Endodermal cell (in vitro differentiated cells): ENCODE results near the gene CABP4. TPM values are rescaled to one million over a fixed set of nuclear protein-coding genes. Genes with fewer than 3 reads are reported as not detected.
"Not testable (repeated sequence)": the region's sequence is repeated elsewhere in the genome, so short reads cannot be mapped to it uniquely, and the experiment has no call there.

Source experiments
- DNase-seq: peaks from one replicate; pipeline ENCODE4 v3.0.0-alpha.2; 2017
- H3K27ac ChIP-seq: 2 replicates; pipeline ENCODE4 v1.5.1; 2013; ENCODE audit warnings: mild to moderate bottlenecking, low read depth, low read length, moderate library complexity
- H3K27me3 ChIP-seq: 2 replicates; pipeline ENCODE4 v1.6.1; 2013; ENCODE audit warnings: mild to moderate bottlenecking, low read length, moderate library complexity; ENCODE audit not compliant: insufficient read depth, control insufficient read depth, poor library complexity, severe bottlenecking
- H3K36me3 ChIP-seq: 2 replicates; pipeline ENCODE4 v1.7.0; 2013; ENCODE audit warnings: mild to moderate bottlenecking, low read length, moderate library complexity; ENCODE audit not compliant: control insufficient read depth, insufficient read depth
- H3K4me1 ChIP-seq: one replicate; pipeline ENCODE4 v1.7.0; 2013; ENCODE audit warnings: low read length; ENCODE audit not compliant: control insufficient read depth, insufficient read depth
- H3K4me3 ChIP-seq: 2 replicates; pipeline ENCODE4 v1.5.1; 2013; ENCODE audit warnings: mild to moderate bottlenecking, low read length, moderate library complexity
- H3K9ac ChIP-seq: 2 replicates; pipeline ENCODE4 v1.6.1; 2013; ENCODE audit warnings: mild to moderate bottlenecking, low read length, moderate library complexity; ENCODE audit not compliant: poor library complexity, severe bottlenecking; ENCODE audit errors: extremely low read depth
- H3K9me3 ChIP-seq: 2 replicates; pipeline ENCODE4 v1.6.1; 2013; ENCODE audit warnings: mild to moderate bottlenecking, low read length, moderate library complexity; ENCODE audit not compliant: control insufficient read depth
- H3K27ac Mint-ChIP-seq: 2 replicates; pipeline ENCODE4 v1.8.0; 2020; ENCODE audit warnings: mixed read lengths
- H3K27me3 Mint-ChIP-seq: 2 replicates; pipeline ENCODE4 v1.8.0; 2021; ENCODE audit warnings: mild to moderate bottlenecking, mixed read lengths; ENCODE audit not compliant: insufficient read depth
- H3K36me3 Mint-ChIP-seq: 2 replicates; pipeline ENCODE4 v1.8.0; 2020; ENCODE audit warnings: low read depth, mixed read lengths
- H3K4me1 Mint-ChIP-seq: 2 replicates; pipeline ENCODE4 v1.8.0; 2020; ENCODE audit warnings: mixed read lengths
- H3K4me3 Mint-ChIP-seq: 2 replicates; pipeline ENCODE4 v1.8.0; 2020; ENCODE audit warnings: mild to moderate bottlenecking, moderate library complexity, mixed read lengths
- H3K9me3 Mint-ChIP-seq: 2 replicates; pipeline ENCODE4 v1.8.0; 2020; ENCODE audit warnings: mild to moderate bottlenecking, mixed read lengths
- WGBS, 2 experiments: methylation state at CpG; one replicate each; pipeline versions ENCODE4 v1.1.5 to v1.1.7; 2013; ENCODE audit warnings: missing lambda C conversion rate in 2 of 2, mixed read lengths in 1 of 2; ENCODE audit not compliant: insufficient coverage in 1 of 2, insufficient read length in 1 of 2; 5-methylcytosine and 5-hydroxymethylcytosine counted together
- total RNA-seq, 2 donors: library from RNA; stranded (reverse); fragmentation: NEBNext Ultra II Directional in 1 of 2; extraction: Animal tissue kit (Norgen Biotek cat#: 25700) in 1 of 2; gene quantifications; 2 replicates in 1 of 2; 3 replicates in 1 of 2; pipeline ENCODE4 v1.2.1, GENCODE V29; 2021
- TF ChIP-seq, protein P1 (sequence below): fragments of 200-600 bp; sonication (generic); conservative IDR thresholded peaks from 2 replicates; pipeline ENCODE4 v1.5.0; 2021; ENCODE audit warnings: antibody characterized with exemption, mild to moderate bottlenecking

CABP4 gene
- total RNA-seq, 2 donors from 2014 or later: not detected

DNA sequence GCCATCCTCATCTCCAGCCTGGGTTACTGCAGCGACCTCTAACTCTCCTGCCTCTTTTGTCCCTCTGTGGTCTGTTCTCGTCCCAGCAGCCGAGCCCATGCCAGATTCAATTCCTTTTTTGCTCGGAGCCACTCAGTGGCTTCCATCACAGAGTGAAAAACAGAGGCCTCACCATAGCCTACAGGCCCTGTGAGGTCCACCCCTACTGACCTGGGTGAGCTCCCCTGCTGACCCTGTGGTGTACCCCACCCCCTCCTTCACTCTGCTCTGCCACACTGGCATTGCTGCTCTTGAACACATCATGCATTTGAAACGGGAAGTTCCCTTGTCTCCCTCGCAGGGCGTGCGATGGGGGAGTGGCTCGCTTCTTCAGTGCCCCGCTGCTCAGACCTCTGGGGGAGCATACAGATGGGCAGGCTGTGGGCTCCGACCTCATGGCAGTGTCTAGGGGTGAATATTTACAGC, 29.7 kb downstream of the CABP4 start:
- Mint-ChIP-seq H3K4me3 (no peak overlapping the region), H3K4me1 (peaks cover 3% of the 10 kb centered on the region), H3K36me3 (peaks cover 14% of the 10 kb centered on the region), H3K27me3 (peaks cover 21% of the 10 kb centered on the region), H3K27ac (no peak overlapping the region), H3K9me3 (peaks cover 3% of the 10 kb centered on the region)
- peak; percentile 37 for DNase-seq
- no peaks in the 10 kb centered on the region for H3K9me3 ChIP-seq
- no peak overlapping the region for H3K4me3 ChIP-seq
- TF ChIP-seq, protein P1, sequence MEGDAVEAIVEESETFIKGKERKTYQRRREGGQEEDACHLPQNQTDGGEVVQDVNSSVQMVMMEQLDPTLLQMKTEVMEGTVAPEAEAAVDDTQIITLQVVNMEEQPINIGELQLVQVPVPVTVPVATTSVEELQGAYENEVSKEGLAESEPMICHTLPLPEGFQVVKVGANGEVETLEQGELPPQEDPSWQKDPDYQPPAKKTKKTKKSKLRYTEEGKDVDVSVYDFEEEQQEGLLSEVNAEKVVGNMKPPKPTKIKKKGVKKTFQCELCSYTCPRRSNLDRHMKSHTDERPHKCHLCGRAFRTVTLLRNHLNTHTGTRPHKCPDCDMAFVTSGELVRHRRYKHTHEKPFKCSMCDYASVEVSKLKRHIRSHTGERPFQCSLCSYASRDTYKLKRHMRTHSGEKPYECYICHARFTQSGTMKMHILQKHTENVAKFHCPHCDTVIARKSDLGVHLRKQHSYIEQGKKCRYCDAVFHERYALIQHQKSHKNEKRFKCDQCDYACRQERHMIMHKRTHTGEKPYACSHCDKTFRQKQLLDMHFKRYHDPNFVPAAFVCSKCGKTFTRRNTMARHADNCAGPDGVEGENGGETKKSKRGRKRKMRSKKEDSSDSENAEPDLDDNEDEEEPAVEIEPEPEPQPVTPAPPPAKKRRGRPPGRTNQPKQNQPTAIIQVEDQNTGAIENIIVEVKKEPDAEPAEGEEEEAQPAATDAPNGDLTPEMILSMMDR: no peak
- H3K27ac ChIP-seq: no peak overlapping the region
- H3K9ac ChIP-seq: no peak overlapping the region
- H3K36me3 ChIP-seq: no peaks in the 10 kb centered on the region
- no peaks in the 10 kb centered on the region for H3K4me1 ChIP-seq
- 93 to 94% methylated on average over 4 to 11 of the region's 11 CpGs for WGBS, 2 experiments
- H3K27me3 ChIP-seq: no peaks in the 10 kb centered on the region

DNA sequence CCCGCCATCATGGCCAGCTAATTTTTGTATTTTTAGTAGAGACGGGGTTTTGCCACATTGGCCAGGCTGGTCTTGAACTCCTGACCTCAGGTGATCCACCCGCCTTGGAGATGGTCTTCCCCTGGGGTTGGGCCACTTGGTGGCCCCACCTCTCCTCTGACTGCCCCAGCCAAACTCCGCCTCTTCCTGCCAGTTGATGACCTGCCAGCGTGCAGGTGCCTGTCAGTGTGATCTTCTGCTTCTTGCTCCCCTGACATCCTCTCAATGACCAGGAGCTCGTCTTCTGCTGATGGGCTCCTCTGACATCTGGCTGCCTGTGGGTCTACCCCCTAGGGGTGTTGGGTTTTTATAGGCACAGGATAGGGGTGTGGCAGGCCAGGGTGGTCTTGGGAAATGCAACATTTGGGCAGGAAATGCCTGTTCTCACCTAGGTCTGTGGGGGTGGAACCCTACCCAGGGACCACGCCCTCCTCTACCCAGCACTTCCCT, 30.8 kb downstream of the CABP4 start:
- peaks cover 19% of the 10 kb centered on the region for H3K27me3 Mint-ChIP-seq
- not testable (repeated sequence) for H3K27me3 ChIP-seq, H3K9ac ChIP-seq, H3K36me3 ChIP-seq, H3K4me3 Mint-ChIP-seq, H3K4me1 Mint-ChIP-seq, H3K27ac ChIP-seq, H3K9me3 ChIP-seq, H3K27ac Mint-ChIP-seq, H3K9me3 Mint-ChIP-seq, H3K4me1 ChIP-seq, H3K4me3 ChIP-seq
- H3K36me3 Mint-ChIP-seq: peaks cover 18% of the 10 kb centered on the region
- 93 to 95% methylated on average over 6 to 7 of the region's 7 CpGs for WGBS, 2 experiments
- peak; percentile 76 for DNase-seq

DNA sequence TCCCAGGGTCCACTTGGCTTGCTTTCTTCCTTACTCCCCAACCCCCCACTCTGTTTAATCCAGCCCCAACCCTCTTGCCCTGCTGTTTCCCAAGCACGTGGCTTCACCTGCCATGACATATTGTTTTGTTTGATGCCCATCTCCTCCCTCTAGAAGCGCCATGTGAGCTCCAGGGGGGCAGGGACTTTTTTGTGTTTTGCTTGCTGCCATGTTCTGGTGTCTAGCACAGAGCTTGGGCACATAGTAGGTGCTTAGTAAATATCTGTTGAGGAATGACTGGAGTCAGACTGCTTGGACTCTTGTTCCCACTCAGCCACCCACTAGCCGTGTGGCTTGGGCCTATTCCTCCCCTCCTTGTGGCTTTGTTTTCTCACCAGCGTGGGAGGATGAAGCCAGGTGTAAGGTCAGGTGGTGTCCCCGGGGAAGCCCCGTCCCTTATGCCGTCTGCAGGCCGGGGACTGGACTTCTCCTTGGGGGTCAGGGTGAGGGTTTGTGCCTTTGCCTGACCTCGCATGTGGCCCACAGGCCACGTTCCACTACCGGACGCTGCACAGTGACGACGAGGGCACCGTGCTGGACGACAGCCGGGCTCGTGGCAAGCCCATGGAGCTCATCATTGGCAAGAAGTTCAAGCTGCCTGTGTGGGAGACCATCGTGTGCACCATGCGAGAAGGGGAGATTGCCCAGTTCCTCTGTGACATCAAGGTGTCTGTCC, 31.5 kb downstream of the CABP4 start:
- DNase-seq: no peak
- Mint-ChIP-seq H3K27me3 (peaks cover 19% of the 10 kb centered on the region), H3K36me3 (peaks cover 21% of the 10 kb centered on the region), H3K4me3 (no peak overlapping the region), H3K27ac (no peak overlapping the region), H3K4me1 (peaks cover 3% of the 10 kb centered on the region), H3K9me3 (peaks cover 3% of the 10 kb centered on the region)
- no peak overlapping the region for H3K9ac ChIP-seq
- no peaks in the 10 kb centered on the region for H3K9me3 ChIP-seq
- no peak overlapping the region for H3K27ac ChIP-seq
- no peaks in the 10 kb centered on the region for H3K4me1 ChIP-seq
- no peaks in the 10 kb centered on the region for H3K36me3 ChIP-seq
- WGBS, 2 experiments: 93 to 95% methylated on average over 14 to 20 of the region's 20 CpGs
- no peaks in the 10 kb centered on the region for H3K27me3 ChIP-seq
- TF ChIP-seq, protein P1: no peak
- H3K4me3 ChIP-seq: no peak overlapping the region
